Hepatocyte (in vitro differentiated cells): Measurements from ENCODE around the gene FEM1C.

Source experiments
- EZH2 ChIP-seq: fragments of 200-600 bp; sonication (generic); IDR thresholded peaks from 2 replicates; pipeline ENCODE4 v1.6.1; 2016; ENCODE audit warnings: antibody characterized with exemption, mild to moderate bottlenecking, borderline replicate concordance
- EZH2phosphoT487 ChIP-seq: fragments of 200-600 bp; sonication (generic); IDR thresholded peaks from one replicate; pipeline ENCODE4 v1.6.1; 2018; ENCODE audit warnings: antibody characterized with exemption, mild to moderate bottlenecking, low read depth, moderate library complexity; ENCODE audit not compliant: unreplicated experiment, severe bottlenecking
- TF ChIP-seq, protein P1 (sequence below): fragments of 200-600 bp; sonication (generic); IDR thresholded peaks from 2 replicates; pipeline ENCODE4 v1.5.1; 2016; ENCODE audit warnings: antibody characterized with exemption, mild to moderate bottlenecking; ENCODE audit not compliant: poor library complexity

DNA sequence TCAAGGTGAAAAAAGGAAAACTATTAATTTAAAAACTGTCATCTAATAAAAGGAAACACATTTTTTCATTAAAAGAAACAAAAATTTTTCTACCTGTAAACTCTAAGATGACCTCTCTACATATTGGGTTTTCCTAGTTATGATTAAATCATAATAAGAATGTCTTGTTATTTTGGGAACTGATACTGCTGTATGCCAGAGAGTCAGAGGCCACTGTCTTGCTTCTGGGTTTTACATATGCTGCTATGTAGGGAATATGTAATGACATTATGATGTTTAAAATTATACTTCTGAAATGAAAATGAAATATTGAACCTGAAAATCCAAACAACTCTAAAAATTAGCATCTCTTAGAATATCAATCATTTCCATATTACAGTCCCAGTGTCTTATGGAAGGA is 63.7 kb downstream of the FEM1C start:
- TF ChIP-seq, protein P1, sequence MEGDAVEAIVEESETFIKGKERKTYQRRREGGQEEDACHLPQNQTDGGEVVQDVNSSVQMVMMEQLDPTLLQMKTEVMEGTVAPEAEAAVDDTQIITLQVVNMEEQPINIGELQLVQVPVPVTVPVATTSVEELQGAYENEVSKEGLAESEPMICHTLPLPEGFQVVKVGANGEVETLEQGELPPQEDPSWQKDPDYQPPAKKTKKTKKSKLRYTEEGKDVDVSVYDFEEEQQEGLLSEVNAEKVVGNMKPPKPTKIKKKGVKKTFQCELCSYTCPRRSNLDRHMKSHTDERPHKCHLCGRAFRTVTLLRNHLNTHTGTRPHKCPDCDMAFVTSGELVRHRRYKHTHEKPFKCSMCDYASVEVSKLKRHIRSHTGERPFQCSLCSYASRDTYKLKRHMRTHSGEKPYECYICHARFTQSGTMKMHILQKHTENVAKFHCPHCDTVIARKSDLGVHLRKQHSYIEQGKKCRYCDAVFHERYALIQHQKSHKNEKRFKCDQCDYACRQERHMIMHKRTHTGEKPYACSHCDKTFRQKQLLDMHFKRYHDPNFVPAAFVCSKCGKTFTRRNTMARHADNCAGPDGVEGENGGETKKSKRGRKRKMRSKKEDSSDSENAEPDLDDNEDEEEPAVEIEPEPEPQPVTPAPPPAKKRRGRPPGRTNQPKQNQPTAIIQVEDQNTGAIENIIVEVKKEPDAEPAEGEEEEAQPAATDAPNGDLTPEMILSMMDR = no peak
- TF ChIP-seq EZH2 (no peak), EZH2phosphoT487 (no peak)
